Anterior cingulate cortex (tissue), 58 donors: ENCODE results near the gene CTSK.
"Not testable (repeated sequence)": the region's sequence is repeated elsewhere in the genome, so short reads cannot be mapped to it uniquely, and the experiment has no call there.

ENCODE experiments used
- DNase-seq, 58 donors: peaks; one replicate each; lab custom pipeline; 2025; lab: John Stamatoyannopoulos, UW

The CTSK gene

DNA sequence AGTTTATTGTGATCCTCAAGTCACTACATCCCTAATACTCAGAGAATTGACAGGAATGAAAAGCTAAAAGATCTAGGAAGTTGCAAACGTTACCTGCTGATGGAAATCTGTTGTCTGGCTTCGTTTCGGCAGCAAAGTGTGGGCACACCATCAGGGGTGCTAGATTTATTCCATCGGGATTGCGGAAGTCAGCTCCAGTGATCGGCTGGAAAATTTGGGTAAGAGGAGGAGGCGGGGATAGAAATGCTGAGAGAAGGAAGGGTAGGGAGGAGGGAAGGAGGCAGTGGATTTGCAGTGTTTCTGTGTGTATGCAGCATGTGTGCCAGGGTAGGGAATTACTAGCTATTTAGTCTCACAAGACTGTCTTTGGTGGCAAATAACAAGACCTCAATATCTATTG is at the start of gene CTSK:
CTSK (minus strand) TSS at position 140 of the 400 bp plus-strand sequence. CDS start 1,455 bp downstream, outside the sequence.
- DNase-seq, result peak in 9 of 58 donors; percentile 1 to 13 (median 7)

DNA sequence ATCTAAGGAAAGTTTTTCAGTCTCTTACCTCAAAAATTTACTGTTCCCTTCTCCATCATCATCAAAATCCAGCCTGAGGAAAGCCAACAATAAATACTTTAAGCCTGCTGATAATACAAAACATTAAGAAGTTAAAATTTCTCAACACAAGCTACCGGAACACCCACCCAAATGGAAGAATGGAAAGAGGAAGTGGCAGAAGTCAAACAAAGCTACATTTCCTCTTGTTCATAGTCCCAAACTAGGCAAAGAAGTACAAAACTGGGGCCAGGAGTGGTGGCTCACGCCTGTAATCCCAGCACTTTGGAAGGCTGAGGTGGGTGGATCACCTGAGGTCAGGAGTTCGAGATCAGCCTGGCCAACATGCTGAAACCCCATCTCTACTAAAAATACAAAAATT is 44.7 kb upstream of the CTSK start:
- DNase-seq, result not testable (repeated sequence)

DNA sequence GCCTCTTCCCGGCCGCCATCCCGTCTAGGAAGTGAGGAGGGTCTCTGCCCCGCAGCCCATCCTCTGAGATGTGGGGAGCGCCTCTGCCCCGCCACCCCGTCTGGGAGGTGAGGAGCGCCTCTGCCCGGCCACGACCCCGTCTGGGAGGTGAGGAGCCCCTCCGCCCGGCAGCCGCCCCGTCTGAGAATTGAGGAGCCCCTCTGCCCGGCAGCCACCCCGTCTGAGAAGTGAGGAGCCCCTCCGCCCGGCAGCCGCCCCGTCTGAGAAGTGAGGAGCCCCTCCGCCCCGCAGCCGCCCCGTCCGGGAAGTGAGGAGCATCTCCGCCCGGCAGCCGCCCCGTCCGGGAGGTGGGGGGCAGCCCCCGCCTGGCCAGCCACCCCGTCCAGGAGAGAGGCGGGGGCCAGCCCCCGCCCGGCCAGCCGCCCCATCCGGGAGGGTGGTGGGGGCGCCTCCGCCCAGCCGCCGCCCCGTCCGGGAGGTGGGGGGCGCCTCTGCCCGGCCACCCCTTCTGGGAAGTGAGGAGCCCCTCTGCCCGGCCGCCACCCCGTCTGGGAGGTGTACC is 42.8 kb upstream of the CTSK start:
- not testable (repeated sequence) for DNase-seq

DNA sequence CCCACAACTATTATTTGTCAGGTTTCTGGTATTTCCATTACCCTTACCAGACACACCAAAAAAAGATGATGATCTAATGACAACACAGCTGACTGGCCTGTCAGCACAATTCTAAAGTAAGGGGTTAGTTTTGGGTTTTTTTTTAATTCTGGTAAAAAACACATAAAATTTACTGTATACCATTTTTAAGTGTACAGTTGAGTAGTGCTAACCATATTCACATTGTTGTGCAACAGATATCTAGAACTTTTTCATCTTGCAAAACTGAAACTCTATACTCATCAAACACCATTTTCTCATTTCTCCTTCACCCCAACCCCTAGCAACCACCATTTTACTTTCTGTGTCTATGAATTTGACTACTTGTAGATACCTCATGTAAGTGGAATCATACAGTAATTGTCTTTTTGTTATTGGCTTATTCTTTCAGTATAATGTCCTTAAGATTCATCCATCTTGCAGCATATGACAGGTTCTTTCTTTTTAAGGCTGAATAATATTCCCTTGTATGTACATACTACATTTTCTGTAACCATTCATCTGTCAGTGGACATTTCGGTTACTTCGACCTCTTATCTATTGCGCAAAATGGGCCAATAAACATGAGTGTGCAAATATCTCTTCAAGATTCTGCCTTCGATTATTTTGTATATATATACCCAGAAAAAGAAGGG is 38.5 kb upstream of the CTSK start:
- DNase-seq, result no peak

DNA sequence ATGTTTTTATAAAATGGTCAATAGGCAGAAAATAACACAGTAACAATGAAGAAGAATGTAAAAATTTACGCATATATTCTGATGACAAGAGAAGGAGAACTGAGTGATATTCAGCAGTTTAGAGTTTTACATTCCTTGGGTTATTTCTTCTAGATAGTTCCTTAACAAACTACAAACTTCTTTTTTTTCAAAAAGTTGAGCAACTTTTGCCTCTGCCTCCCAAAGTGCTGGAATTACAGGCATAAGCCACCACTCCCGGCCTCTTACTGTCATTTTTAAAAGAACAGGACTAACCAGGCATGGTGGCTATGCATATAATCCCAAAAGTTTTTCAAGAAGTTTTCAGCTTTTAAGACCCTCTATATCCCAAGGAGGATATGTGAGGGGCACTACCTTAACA is 35.4 kb upstream of the CTSK start:
- DNase-seq, result no peak

DNA sequence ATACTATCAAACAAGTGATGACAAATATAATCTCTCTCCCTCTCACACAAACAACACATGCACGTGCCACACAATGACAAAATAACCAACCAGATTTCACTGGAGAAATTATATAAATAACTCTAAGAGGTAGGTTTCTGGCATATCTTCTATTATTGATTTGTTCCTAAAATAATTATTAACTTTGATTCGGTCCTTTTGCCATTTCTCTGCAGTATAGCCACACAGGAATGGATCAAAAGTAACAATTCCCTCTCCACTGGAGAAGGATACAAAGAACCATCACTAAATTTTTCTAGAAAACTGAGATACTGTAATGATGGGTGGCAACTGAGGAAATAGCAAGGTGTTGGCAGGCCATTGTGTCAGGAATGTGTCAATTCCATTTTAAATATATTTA is 34.9 kb upstream of the CTSK start:
- no peak for DNase-seq

DNA sequence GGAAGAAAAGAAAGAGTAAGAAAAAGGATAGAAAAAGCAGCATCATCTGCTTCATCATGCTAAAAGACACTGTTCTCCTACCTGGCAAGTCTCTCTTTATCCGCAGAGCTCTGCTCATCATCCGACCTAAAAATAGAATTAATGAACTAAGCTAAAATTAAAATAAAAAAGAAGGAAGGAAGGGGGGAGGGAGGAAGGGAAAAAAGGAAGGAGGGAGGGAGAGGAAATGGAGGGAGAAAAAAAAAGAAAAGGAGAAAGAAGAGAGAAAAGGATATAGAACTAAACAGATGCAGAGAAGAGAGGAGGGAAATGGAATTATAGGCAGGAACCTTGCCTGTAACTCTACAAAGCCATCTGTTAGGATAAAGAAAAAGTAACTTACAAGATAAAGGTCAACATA is 34.3 kb upstream of the CTSK start:
- DNase-seq, result no peak

DNA sequence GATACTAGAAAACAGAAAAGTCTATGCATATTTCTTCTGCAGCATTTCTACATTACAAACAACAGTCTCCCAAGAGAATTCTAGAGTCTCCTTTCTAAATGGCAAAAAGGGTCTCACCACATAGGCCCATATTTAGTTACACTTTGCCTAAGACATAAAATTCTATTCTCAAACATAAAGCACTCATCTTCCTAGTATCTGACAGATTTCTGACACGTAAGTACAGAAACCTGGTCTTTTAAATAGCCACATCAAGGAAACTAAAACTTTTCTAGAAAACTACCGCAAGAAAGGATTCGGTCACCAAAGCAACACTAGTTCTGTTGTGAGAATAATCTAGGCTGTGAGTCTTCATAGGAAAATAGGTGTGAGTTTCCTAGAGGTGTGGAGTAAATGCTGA is 33.6 kb upstream of the CTSK start:
- DNase-seq, result no peak

DNA sequence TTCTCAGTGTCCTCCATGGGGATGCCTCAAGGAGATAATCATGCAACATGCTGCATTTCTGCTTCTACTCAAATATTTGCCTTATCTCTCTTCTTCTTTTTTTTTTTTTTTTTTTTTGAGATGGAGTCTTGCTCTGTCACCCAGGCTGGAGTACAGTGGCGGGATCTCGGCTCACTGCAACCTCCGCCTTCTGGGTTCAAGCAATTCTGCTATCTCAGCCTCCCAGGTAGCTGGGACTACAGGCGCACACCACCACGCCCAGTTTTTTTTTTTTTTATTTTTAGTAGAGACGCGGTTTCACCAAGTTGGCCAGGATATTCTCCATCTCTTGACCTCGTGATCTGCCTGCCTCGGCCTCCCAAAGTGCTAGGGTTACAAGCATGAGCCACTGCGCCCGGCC is 32.8 kb upstream of the CTSK start:
- DNase-seq, result not testable (repeated sequence)

DNA sequence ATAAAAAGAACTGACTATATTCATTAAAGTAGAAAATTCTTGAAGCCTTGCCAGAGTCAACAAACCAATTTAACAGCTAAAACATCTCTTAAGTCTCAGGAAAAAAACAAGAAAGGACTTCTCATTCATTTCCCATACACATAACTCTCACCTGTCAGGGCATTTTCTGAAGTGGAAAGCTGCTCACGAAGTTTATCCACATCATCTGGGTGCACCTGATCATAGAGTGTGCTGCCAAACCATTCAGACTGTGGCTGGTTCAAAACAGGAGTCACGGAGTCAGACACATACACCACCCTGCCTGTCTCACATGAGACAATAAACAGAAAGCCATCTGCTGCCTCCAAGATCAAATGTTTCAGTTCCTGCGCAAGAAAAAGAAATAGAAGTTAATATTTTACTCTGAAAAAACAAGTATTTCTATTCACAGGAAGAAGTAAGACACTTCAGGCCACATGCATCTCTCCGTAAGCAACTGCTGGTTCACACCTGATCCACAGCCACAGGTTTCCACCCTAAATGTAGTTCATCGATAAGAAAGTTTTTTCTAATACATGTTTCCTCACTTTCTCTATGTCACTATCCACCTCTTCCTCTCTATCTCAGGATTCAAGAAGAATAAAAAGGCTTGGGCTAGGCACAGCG is 28.2 kb upstream of the CTSK start:
- DNase-seq, result no peak

DNA sequence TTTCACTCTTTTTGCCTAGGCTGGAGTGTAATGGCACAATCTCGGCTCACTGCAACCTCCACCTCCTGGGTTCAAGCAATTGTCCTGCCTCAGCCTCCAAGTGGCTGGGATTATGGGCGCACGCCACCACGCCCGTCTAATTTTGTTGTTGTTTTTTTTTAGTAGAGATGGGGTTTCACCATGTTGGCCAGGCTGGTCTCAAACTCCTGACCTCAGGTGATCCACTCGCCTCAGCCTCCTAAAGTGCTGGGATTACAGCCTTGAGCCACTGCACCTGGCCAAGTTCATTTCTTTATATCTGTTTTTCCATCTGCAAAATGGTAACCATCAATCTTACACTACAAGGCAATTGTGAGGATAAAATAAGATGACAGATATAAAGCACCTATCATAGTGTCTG is 25.9 kb upstream of the CTSK start:
- not testable (repeated sequence) for DNase-seq

DNA sequence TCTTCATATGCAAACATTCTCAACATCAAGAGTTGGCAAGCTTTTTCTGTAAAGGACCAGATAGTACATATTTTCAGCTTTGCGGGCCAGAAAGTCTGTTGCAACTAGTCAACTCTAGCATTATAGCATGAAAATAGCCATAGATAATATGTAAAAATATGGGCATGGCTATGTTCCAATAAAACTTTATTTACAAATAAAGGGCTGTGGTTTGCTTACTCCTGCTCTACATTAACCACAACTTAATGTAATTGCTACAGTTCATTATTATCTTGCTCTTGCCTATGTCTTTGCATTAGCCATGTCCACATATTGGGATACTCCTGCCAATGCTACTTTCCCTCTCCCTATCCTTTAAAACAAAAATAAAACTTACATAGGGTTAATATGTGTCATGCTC is 24.5 kb upstream of the CTSK start:
- no peak for DNase-seq

DNA sequence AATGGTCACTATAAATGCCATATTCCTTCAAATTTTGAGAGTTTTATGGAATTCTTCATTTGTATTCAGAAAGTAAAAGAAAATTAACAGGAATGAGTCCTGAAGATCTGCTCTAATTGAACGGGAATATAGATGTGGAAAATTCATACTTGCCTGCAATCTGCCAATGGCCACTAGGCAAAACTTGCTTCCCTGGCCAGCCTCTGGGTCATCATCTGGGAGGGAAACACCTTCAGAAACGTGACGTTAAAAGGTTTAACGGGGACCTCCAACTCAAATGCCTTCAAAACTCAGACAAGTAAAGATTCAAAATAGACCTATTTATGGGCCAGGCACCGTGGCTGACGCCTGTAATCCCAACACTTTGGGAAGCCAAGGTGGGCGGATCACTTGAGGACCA is 21.7 kb upstream of the CTSK start:
- DNase-seq, result no peak

DNA sequence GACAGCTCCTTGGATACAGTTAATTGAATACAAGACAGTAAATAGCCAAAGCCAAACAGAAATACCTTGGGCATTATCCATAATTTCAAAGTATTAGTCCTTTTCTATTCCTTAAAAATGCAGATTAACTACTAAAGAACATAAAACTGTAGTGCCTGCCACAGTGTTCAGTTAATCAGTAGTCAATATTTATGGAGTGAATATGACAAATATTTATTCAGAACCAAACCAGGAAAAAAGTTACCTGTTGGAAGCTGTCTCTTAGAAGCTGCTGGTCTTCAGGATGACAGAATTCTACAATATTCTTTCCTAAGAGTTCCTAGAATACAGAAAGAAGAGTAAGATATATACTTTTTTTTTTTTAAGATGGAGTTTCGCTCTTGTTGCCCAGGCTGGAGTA is 18.2 kb upstream of the CTSK start:
- no peak for DNase-seq

DNA sequence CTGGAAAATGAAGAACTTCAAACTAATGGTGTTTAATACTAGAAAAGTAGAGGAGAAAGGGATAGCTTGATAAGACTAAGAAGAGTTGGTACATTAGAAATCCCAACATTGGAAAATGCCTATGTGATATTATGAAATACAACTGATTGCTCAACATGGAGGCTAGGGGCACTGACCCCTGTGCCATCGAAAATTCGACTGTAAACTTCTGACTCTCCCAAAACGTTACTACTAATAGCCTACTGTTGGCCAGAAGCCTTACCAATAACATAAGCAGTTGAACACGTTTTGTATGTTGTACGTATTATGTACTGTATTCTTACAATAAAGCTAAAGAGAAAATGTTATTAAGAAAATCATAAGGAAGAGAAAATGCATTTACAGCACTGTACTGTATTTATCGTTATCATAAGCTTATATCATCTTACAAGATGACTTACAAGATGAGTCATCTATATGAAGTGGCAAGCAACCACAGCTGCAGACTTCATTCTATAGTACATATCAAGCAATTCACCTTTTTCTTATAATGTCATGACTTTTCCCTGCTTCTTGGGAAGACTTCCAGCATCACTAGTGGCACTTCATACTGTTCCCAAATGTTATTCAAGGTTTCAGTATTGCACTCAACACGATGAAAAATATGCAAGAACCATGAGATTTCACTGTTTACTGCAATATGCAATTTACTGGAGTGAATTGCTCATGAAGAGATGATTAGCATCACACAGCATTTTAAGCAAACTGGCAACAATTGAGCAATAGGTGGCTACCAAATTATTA is 12.9 kb upstream of the CTSK start:
- DNase-seq, result no peak

DNA sequence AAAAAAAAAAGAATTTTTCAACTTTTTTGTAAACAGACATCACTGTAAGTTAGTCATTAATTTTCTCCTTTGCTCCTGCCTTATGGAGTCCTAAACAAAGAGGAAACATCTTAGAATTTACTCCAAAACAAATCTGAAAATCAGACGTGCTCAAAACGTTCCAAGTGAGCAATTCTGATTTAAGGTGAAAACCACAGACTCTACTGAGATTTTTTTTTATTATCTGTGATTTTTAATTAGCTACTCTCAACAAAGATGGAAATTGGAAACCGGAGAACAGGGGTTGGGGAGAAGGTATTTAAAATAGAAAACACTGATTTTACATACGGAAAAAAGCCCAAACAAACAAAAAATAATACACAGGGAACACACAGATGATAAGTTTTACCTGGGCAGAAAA is 7.8 kb upstream of the CTSK start:
- no peak for DNase-seq

DNA sequence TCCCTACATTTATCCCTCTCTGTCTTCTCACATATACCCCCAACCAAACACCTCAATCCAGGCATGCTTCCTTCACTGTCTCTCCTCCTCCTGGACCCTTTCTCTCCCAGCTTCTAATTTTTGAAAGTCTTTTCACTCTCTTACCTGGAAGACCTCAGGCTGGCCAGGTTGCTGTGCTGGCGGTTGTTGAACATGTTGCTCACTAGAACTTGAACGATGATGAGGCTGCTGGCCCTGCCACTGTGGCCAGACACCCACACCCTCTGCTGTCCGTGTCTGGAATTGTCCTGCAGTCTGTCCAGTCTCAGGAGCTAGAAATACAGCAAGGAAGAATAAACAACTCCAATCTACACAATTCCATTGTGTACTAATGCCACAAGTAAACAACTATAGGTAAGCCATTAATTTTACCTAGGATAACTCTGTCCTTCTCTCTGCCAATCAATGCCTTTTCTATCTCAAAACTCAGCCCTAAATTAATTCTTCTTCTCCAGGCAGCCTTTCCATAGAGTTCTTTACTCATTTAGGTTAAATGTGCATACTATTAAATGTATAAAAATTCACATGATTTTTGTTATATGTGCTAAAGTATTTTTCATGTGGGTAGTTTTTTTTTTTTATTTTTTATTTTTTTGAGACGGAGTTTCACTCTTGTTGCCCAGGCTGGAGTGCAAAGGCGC is 5.1 kb upstream of the CTSK start:
- peak in 22 of 58 donors; percentile 0 to 24 (median 6) for DNase-seq

DNA sequence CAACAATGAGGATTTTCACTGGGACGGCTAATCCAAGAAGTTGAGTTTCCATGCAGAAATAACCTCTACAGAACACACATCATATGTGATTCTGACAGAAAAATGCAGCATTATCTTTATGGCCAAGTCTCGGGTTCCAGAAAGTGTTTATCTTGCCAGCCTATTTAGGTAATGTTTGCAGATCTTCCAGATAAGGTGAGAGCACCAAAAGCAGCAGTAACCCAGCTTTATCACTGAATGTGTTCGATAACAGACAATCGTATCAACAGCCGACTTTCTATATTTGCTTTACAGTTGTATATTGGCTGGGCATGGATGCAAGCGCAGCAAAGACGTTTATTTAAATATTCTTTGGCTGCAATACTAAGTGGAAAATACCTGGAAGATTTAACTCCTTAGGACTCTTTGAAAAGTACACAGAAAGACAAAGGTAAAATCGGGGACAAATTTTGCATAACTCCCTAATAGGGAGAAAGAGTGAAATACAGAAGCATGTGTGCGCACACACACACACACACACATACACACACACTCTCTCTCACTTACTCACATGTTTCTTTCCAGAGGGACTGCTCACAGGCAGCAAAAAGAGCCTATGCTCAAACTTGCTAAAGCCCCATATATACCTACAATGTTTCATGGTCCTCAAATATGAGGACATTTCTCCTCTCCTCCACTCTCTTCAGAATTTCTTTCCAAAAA is 3.0 kb upstream of the CTSK start:
- no peak for DNase-seq

DNA sequence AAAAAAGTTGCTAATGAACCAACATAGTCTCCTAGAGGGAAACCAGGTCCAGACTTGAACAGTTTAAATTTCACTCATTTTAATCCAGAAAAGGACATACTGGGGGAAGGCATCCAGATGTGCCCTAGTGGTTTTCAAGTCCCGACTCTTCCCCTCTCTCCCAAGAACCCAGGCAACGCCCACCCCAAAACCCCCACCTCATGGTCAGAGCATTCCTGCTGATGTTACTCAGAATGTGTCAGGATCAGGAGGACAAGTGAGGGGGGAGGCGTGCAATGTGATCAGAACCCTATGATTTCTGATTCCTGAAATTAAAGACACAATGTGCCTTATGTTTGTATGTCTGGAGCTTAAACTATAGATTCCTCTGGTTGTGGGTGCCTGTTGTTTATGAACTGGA is 1.6 kb upstream of the CTSK start:
- no peak for DNase-seq

DNA sequence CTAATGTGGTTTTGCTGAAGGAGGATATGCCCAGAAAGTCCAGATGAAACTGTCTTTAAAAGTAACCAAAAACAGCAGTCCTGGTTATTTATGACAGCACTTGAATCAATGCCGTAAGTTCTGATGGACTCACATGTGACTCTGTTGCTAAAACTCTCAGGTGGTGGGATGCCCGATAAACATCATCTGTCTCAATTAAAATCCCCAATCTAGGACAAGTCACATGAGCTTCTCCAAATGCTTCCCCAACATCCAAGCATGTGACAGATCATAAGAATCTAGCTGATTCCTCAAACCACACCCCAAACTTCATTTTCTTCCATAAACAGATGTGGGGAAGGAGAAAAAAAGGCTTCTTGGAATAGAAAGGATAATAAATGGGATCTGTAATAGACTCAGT is 786 bp upstream of the CTSK start:
- no peak for DNase-seq
